Measurements from ENCODE around the gene PUSL1.

Gene PUSL1

DNA sequence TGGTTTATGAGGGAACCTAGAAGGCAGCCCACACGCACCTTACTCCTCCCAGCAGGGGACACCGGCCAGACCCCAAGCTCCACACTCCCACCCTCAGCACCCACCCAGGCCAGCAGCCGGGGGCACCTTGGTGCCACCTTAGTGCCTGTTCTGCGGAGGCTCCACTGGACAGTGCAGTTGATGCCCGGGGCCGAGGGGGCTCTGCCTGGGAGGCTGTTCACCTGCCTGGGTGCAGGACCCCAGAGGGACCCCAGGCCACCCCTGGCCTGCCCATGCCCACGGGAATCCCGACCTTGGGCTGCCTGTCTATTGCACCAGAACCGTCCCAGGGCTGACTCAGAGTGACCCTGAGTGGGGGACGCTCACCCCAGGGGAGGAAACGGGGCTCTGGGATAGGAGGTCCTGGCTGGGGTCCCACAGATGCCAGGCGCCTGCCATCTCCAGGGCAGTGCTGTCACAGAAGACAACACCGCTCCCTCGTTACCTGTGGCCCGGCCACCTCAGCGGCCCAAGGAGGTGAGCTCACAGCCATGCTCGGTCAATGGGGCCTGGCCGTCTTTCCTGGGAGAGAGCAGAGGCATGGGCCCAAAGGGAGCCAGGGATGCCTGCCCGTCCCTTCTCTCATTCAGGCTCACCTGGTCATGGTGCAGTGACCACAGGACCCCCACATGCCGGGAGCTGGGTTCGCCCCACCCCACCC lies 27.5 kb upstream of the PUSL1 start:
- no peak for DNase-seq (ENCODE audit: low spot score)

DNA sequence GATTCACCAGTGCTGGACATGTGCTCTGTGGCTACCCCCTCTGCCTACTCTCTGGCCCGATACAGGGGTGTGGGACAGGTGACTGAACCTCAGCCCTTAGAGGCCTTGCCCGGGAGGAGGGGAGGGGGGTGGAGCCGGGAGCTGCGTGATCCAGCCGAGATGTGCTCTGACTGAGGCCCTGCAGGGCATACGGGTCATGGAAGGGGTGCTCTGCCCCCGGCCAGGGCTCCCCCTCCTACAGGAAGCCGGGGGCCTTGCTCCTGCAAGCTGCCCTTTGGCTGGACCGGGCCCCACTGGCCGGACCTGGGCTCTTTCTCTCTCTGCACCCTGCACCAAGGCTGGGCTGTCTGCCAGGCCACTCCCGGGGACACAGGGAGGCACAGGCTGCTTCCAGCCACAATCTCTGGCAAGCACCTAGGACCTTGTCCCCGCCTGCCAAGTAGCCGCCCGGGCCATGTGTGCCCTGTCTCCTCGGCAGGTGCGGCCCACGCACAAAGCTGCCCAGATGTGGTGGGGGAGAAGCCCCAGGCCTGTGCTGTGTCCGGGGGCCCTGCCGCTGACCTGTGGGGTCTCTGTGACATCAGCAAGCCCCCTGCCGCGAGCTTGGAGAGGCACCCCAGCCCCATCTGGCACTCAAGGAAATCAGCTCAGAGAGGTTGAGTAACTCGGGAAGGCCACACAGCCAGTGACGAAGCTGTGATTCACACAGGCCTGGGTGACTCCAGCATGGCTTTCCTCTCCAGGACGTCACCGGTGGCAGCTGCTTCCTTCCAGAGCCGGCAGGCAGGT lies 26.7 kb upstream of the PUSL1 start:
- DNase-seq (ENCODE audit: low spot score) = no peak

GRCh38 chr1:1282998-1283397 lies 25.4 kb upstream of the PUSL1 start:
- no peak for DNase-seq (ENCODE audit: low spot score)

GRCh38 chr1:1283821-1284220 lies 24.6 kb upstream of the PUSL1 start:
- DNase-seq (ENCODE audit: low spot score) = no peak

GRCh38 chr1:1284221-1285101 lies 23.9 kb upstream of the PUSL1 start:
- DNase-seq (ENCODE audit: low spot score) = no peak

DNA sequence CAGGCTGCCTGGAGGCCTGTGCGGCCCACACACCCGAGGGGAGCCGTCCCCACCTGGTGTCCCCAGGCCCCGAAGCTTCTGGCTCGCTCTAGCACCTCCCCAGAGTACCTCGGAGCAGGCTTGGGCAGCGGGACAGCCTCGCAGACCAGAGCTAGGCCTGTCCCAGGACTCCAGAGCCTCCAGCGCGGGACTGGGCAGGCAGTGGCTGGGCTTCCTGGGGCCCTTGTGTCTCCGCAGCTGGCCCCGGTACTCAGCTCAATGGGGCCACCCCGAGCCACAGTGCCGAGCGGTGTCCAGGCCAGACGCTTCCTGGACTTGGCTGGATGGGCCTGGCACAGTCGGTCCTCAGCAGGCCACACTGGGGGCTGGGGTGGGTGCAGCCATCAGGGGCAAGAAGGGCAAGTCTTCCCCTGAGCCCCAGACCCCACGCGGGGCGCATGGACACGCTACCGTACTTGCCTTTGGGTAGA lies 23.3 kb upstream of the PUSL1 start:
- DNase-seq (ENCODE audit: low spot score) = no peak

- DNase-seq (ENCODE audit: low spot score) = no peak
These were observed 22.6 kb upstream of the PUSL1 start for GRCh38 chr1:1285611-1286311.

GRCh38 chr1:1286313-1287261 lies 21.8 kb upstream of the PUSL1 start:
- no peak for DNase-seq (ENCODE audit: low spot score)

- no peak for DNase-seq (ENCODE audit: low spot score)
These were observed 20.9 kb upstream of the PUSL1 start for GRCh38 chr1:1287288-1288110.

DNA sequence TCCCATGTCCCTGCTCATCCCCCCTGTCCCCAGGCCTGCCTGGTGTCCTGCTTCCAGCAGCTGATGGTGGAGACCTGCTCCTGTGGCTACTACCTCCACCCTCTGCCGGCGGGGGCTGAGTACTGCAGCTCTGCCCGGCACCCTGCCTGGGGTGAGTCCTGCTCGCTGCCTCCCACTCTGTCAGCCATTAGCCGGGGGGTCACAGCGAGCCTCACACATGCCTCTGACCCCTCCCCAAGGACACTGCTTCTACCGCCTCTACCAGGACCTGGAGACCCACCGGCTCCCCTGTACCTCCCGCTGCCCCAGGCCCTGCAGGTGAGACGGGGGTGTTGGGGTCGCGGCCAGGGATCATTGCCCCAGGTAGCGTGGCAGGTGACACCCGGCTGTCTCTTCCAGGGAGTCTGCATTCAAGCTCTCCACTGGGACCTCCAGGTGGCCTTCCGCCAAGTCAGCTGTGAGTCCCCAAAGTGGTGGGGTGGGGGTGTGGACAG lies 18.1 kb upstream of the PUSL1 start:
- no peak for DNase-seq (ENCODE audit: low spot score)

DNA sequence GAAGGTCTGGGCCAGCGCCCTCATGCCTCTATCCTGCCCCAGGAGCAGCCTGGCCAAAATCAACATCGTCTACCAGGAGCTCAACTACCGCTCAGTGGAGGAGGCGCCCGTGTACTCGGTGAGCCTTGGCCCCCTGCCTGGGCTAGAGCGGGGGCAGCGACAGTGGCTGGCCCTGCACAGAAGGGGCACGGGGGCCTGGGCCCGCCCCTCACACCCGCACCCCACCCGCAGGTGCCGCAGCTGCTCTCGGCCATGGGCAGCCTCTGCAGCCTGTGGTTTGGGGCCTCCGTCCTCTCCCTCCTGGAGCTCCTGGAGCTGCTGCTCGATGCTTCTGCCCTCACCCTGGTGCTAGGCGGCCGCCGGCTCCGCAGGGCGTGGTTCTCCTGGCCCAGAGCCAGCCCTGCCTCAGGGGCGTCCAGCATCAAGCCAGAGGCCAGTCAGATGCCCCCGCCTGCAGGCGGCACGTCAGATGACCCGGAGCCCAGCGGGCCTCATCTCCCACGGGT lies 17.3 kb upstream of the PUSL1 start:
- no peak for DNase-seq (ENCODE audit: low spot score)

DNA sequence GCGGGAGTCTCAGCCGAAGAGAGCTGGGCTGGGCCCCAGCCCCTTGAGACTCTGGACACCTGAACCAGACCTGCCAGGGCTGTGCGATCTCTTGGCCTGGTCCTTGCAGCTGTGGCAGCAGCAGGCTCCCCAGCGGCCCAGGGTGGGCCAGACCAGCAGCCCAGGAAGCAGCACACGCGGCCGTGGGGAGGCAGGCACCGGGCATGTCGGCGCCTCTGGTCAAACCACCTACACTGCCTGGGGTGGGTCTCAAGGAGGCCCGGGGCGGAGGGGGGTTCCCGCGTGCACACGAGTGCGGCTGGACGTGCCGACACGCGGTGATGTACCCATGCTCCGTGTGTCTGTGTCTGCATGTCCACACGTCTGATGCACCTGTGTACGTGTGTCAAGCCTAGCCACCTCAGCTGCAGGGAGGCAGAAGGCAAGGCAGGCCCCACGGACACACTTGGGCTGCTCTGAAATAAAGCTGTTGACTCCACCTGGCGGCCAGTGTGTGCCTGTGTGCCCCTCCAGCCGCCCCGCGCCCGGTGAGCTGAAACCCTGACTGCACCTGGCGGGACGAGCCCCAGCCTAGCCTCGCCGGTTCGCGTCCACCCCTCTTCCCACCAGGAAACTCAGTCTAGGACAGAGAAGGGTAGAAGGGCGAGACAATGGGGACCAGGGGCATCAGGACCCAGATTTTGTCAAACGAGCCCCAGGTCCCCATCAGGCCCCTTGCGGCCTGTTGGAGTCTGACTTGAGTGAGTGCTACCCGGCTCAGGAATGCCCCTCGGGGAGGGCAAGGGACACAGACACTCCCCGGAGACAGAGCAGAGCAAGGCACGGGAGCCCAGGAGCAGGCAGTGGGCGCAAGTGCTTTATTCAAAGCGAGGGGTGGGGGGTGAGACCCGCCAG lies 16.6 kb upstream of the PUSL1 start:
- peak; percentile 68 for DNase-seq (ENCODE audit: low spot score)

GRCh38 chr1:1292442-1292779 lies 16.0 kb upstream of the PUSL1 start:
- no peak for DNase-seq (ENCODE audit: low spot score)

DNA sequence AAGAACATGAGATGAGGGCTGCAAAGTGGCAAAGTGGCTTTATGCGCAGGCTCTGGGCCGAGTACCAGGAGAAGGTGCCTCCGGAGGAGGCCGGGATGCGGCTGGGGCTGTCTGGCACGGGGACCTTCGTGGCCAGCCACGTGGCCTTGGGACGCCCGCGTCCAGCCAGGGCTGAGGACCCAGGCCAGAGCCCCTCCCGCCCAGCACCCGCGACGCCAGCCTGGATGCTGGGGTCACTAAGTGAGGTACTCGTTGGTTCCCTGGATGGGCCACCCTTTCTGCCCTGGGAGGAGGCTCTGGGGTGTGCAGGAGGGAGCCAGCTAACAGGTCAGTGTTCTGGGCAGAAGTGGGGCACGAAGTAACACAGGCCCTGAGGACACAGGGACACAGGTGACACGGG lies 15.5 kb upstream of the PUSL1 start:
- DNase-seq (ENCODE audit: low spot score) = no peak

DNA sequence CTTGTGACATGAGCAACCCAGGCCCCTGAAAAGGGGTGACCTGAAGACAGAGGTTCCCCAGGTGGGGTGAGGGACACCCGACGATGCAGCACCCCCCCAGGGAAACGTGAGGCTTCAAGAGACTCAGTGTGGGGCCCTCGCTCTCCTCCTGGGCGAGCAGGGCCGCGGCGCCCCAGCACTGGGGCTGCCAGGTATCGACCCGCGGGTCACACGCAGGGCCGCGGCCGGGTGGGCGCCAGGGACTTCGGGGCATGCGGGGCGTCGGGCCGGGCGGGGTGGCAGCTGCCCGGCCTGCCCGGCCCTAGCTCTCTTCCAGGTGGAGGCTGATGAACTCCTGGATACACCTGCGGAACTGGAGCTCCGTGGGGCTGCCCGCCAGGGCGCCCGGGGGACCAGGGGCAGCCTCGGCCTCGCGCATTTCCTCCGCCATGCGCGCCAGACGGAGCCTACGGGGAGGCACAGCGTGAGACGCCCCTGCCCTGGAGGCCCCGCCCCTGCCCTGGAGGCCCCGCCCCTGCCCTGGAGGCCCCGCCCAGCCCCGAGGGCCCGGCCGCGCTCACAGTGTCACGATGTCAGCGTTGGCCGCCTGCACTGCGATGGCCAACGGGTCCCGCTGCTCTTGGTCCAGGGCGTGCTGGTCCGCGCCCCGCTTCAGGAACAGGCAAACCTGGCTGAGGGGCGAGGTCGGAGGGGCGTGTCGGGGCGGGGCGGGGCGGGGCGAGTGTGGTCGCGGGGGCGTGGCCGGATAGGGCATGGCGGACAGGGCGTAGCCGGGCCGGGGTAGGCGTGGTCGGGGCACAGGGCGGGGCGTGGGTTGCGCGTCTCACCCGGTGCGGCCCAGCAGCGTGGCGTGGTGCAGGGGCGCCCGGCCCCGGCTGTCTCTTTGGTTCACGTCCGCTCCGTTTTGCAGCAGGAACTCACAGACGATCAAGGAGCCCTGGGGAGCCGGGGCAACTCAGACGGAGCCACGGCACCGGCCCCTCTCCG lies 14.8 kb upstream of the PUSL1 start:
- no peak for DNase-seq (ENCODE audit: low spot score)

DNA sequence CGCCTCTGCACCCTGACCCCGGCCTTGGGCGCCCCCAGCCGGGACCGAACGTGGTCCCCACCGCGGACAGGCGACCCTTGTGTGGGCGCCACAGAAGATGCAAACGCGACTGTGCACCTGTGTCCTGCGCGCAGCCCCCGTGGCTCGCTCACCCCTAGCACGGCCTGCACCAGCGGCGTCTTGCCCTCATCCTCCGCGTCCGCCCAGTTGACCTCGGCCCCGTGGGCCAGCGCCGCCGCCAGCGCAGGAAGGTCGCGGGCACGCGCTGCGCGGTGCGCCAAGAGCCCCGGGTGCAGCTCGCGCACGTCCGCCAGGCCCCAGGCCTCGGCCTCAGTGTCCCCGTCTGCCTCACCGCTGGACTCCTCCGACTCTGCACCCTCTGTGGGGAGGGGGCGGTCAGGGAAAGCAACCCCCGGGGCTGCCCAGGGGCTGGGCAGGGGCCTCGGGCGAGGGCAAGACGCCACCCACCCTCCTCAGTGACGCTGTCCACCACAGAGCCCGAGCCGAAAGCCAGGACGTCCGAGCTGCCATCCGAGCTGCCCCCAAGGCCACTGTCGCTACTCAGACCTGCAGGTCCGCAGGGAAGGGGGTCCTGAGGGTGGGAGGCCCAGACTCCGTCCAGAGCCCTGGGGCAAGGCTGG lies 14.0 kb upstream of the PUSL1 start:
- no peak for DNase-seq (ENCODE audit: low spot score)
